CD14-positive monocyte (primary cell): ENCODE data around the gene TMEM232. TPM values are rescaled to one million over a fixed set of nuclear protein-coding genes. Genes with fewer than 3 reads are reported as not detected.

Experiments
- DNase-seq, 3 donors: peaks; one replicate each; pipeline ENCODE4 v3.0.0-alpha.2; 2011 to 2022
- H2AFZ ChIP-seq: 2 replicates; pipeline ENCODE4 v1.6.0; 2012; ENCODE audit warnings: mild to moderate bottlenecking, low read depth, low read length, inconsistent platforms; ENCODE audit not compliant: insufficient read depth, poor library complexity, severe bottlenecking
- H3K27ac ChIP-seq, 2 donors: 1 replicate in 1 of 2; 2 replicates in 1 of 2; pipeline ENCODE4 v1.5.1; 2012 to 2013; ENCODE audit warnings: low read length in 2 of 2, control low read depth in 1 of 2, inconsistent platforms in 1 of 2, low read depth in 1 of 2, mild to moderate bottlenecking in 1 of 2
- H3K27me3 ChIP-seq, 2 donors: one replicate each; pipeline versions ENCODE4 v1.6.0 to v1.6.1; 2011 to 2013; ENCODE audit warnings: low read length in 2 of 2; ENCODE audit not compliant: control insufficient read depth in 2 of 2, insufficient read depth in 2 of 2
- H3K36me3 ChIP-seq, 2 donors: replicated peaks in 1 of 2; 1 replicate in 1 of 2; 2 replicates in 1 of 2; pipeline versions ENCODE4 v1.5.1 to v1.6.1; 2012 to 2013; ENCODE audit warnings: low read length in 2 of 2, control low read depth in 1 of 2, inconsistent platforms in 1 of 2, mild to moderate bottlenecking in 1 of 2; ENCODE audit not compliant: insufficient read depth in 2 of 2, control insufficient read depth in 1 of 2
- H3K4me1 ChIP-seq, 2 donors: 1 replicate in 1 of 2; 2 replicates in 1 of 2; pipeline versions ENCODE4 v1.5.1 to v1.6.1; 2012 to 2013; ENCODE audit warnings: low read length in 2 of 2, control low read depth in 1 of 2, inconsistent platforms in 1 of 2, mild to moderate bottlenecking in 1 of 2, moderate library complexity in 1 of 2; ENCODE audit not compliant: insufficient read depth in 2 of 2, control insufficient read depth in 1 of 2
- H3K4me2 ChIP-seq: replicated peaks from 2 replicates; pipeline ENCODE3; 2012; ENCODE audit warnings: low read length, moderate library complexity, mild to moderate bottlenecking; ENCODE audit not compliant: poor library complexity, severe bottlenecking; ENCODE audit errors: extremely low read depth
- H3K4me3 ChIP-seq, 3 experiments: fragments of 200-600 bp in 1 of 3; sonication (generic) in 1 of 3; replicated peaks in 1 of 3; 1 replicate in 2 of 3; 2 replicates in 1 of 3; pipeline ENCODE4 v1.5.1; 2011 to 2013; ENCODE audit warnings: low read length in 3 of 3, mild to moderate bottlenecking in 3 of 3, control low read depth in 2 of 3, low read depth in 2 of 3, inconsistent platforms in 1 of 3, moderate library complexity in 1 of 3
- H3K79me2 ChIP-seq: 2 replicates; pipeline ENCODE4 v1.6.0; 2012; ENCODE audit warnings: mild to moderate bottlenecking, control low read depth, inconsistent platforms, low read length, moderate library complexity; ENCODE audit not compliant: insufficient read depth
- H3K9ac ChIP-seq: 2 replicates; pipeline ENCODE4 v1.6.0; 2017; ENCODE audit warnings: low read length, mild to moderate bottlenecking; ENCODE audit not compliant: insufficient read depth, poor library complexity, severe bottlenecking
- H3K9me3 ChIP-seq, 2 donors: replicated peaks in 1 of 2; 1 replicate in 1 of 2; 2 replicates in 1 of 2; pipeline versions ENCODE4 v1.5.1 to v1.6.1; 2012 to 2013; ENCODE audit warnings: low read length in 2 of 2, control low read depth in 1 of 2; ENCODE audit not compliant: control insufficient read depth in 1 of 2, insufficient read depth in 1 of 2
- H4K20me1 ChIP-seq: 2 replicates; pipeline ENCODE4 v1.6.0; 2012; ENCODE audit warnings: mild to moderate bottlenecking, low read length, control low read depth, moderate library complexity; ENCODE audit not compliant: insufficient read depth
- H3K27ac Mint-ChIP-seq, 7 donors: one replicate each; pipeline ENCODE4 v1.8.0; 2020; ENCODE audit warnings: mild to moderate bottlenecking in 7 of 7, mixed read lengths in 7 of 7, moderate library complexity in 6 of 7, inconsistent platforms in 2 of 7
- H3K27me3 Mint-ChIP-seq, 3 donors: one replicate each; pipeline ENCODE4 v1.8.0; 2021 to 2022; ENCODE audit warnings: low read depth in 3 of 3, mild to moderate bottlenecking in 3 of 3, mixed read lengths in 3 of 3, moderate library complexity in 3 of 3, inconsistent platforms in 1 of 3
- H3K36me3 Mint-ChIP-seq, 2 donors: one replicate each; pipeline ENCODE4 v1.8.0; 2020; ENCODE audit warnings: mixed read lengths in 2 of 2, inconsistent platforms in 1 of 2, mild to moderate bottlenecking in 1 of 2
- H3K4me1 Mint-ChIP-seq: one replicate; pipeline ENCODE4 v1.8.0; 2020; ENCODE audit warnings: mild to moderate bottlenecking, mixed read lengths
- H3K4me3 Mint-ChIP-seq, 2 donors: one replicate each; pipeline ENCODE4 v1.8.0; 2020; ENCODE audit warnings: mild to moderate bottlenecking in 2 of 2, mixed read lengths in 2 of 2, moderate library complexity in 1 of 2
- H3K9me3 Mint-ChIP-seq, 7 donors: one replicate each; pipeline ENCODE4 v1.8.0; 2020 to 2022; ENCODE audit warnings: mixed read lengths in 7 of 7, mild to moderate bottlenecking in 6 of 7, moderate library complexity in 6 of 7, inconsistent platforms in 2 of 7
- CTCF ChIP-seq: fragments of 200-600 bp; IDR thresholded peaks from one replicate; pipeline ENCODE4 v1.8.0; 2022; ENCODE audit warnings: antibody characterized with exemption, mild to moderate bottlenecking
- WGBS: methylation state at CpG from one replicate; pipeline ENCODE4 v1.1.5; 2013; ENCODE audit warnings: missing lambda C conversion rate; ENCODE audit not compliant: insufficient coverage; 5-methylcytosine and 5-hydroxymethylcytosine counted together
- intact Hi-C, 2 donors: fragments of 100-400 bp; cut with micrococcal nuclease; formaldehyde crosslinking; loops; one replicate each; pipeline versions ENCODE4 v1.15.0 to v1.15.1; 2023
- polyA plus RNA-seq, 3 donors: library from polyadenylated mRNA; depleted of rRNA in 1 of 3; unstranded in 2 of 3; stranded (reverse) in 1 of 3; fragments of 300-500 nt in 2 of 3; fragments of >200 nt in 1 of 3; fragmentation: Illumina TruSeq in 2 of 3; gene quantifications; 1 replicate in 2 of 3; 2 replicates in 1 of 3; pipeline ENCODE4 v1.2.3, GENCODE V29; 2012 to 2021

Gene TMEM232
- polyA plus RNA-seq, 3 donors: 0.04 to 1.4 (median 0.59) TPM

DNA sequence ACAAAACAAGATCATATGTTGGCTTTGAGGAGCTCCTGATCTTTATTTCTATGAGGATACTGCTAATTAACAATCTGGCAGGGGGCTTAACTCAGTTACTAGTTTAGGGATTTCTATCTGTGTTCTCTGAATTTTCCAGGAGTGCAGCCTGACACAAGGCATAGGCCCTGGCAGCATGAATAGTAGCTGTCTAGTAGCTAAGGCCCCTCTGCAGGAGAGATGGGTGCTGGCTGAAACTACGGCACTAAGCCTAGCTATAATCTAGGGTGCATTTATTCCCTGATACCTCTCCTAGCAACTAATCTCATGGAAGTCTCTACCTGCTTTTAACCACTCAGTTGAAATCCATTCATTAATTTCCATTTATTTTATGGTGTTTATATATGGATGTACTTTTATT, 268.2 kb downstream of the TMEM232 start:
- H3K27me3 ChIP-seq: no peaks in the 10 kb centered on the region
- no peak overlapping the region for H3K4me2 ChIP-seq
- H3K36me3 ChIP-seq: no peaks in the 10 kb centered on the region

DNA sequence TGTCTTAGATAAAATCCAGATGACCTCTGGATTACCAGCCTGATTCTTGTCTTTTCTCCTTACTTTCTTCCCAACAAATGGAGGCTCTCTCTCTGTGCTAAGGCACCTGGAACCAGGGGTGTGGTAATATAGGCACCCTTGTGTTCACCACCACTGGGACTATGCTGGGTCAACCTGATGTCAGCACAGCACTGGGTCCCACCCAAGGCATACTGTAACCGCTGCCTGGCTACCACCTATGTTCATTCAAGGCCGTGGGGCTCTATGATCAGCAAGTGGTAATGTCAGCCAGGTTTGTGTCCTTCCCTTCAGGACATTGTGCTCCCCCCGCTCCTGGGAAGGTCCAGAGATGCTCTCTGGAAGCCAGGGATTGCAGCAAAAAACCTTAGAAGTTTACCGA, 283.6 kb downstream of the TMEM232 start:
- no peak for DNase-seq
- Mint-ChIP-seq H3K27ac (peak overlapping the region in 1 of 7 donors; percentile 67), H3K36me3 (no peaks in the 10 kb centered on the region), H3K9me3 (peaks cover 0 to 6% (median 0%) of the 10 kb centered on the region in 7 donors), H3K4me3 (no peak overlapping the region), H3K4me1 (no peaks in the 10 kb centered on the region), H3K27me3 (peaks cover 0 to 3% (median 0%) of the 10 kb centered on the region in 3 donors)
- Histone ChIP-seq H3K9ac (no peak overlapping the region), H3K4me1 (no peaks in the 10 kb centered on the region), H3K4me3 (no peak overlapping the region), H3K27ac (no peak overlapping the region), H3K27me3 (no peaks in the 10 kb centered on the region), H3K79me2 (no peaks in the 10 kb centered on the region), H3K36me3 (no peaks in the 10 kb centered on the region), H2AFZ (no peak overlapping the region), H4K20me1 (no peaks in the 10 kb centered on the region), H3K9me3 (no peaks in the 10 kb centered on the region), H3K4me2 (no peak overlapping the region)
- WGBS: 90% methylated on average over 4 of the region's 4 CpGs
- TF ChIP-seq CTCF: no peak
- intact Hi-C loops: no loop called here

More for the DNA sequence above, 268.2 kb downstream of the TMEM232 start:
- no peak overlapping the region for H3K27ac ChIP-seq
- WGBS: no CpG with 5 or more reads among the region's 1 CpG
- TF ChIP-seq CTCF: no peak
- no peak overlapping the region for H3K9ac ChIP-seq
- H3K79me2 ChIP-seq: no peaks in the 10 kb centered on the region
- H3K4me3 ChIP-seq: no peak overlapping the region
- Mint-ChIP-seq H3K9me3 (peaks cover 0 to 4% (median 1%) of the 10 kb centered on the region in 7 donors), H3K4me1 (no peaks in the 10 kb centered on the region), H3K27me3 (peaks cover 0 to 1% (median 0%) of the 10 kb centered on the region in 3 donors), H3K36me3 (no peaks in the 10 kb centered on the region), H3K27ac (no peak overlapping the region), H3K4me3 (no peak overlapping the region)
- H2AFZ ChIP-seq: no peak overlapping the region
- no peaks in the 10 kb centered on the region for H3K4me1 ChIP-seq
- no peak for DNase-seq
- intact Hi-C loops: no loop called here
- no peaks in the 10 kb centered on the region for H3K9me3 ChIP-seq
- H4K20me1 ChIP-seq: no peaks in the 10 kb centered on the region
